Trophoblast cell (in vitro differentiated cells and primary cell): ENCODE data around the gene THBS2.

ENCODE experiments used
- DNase-seq, 2 donors: peaks; one replicate each; pipeline ENCODE4 v3.0.0-alpha.2; 2016
- H2AFZ ChIP-seq: 2 replicates; pipeline ENCODE4 v1.6.1; 2013; ENCODE audit warnings: low read length, moderate library complexity, mild to moderate bottlenecking; ENCODE audit not compliant: insufficient read depth, poor library complexity
- H2AK5ac ChIP-seq: 2 replicates; pipeline ENCODE4 v1.6.1; 2013; ENCODE audit warnings: mild to moderate bottlenecking, low read length
- H2BK120ac ChIP-seq: 2 replicates; pipeline ENCODE4 v1.6.1; 2013; ENCODE audit warnings: low read length, mild to moderate bottlenecking, moderate library complexity; ENCODE audit not compliant: insufficient read depth, poor library complexity
- H2BK12ac ChIP-seq: 2 replicates; pipeline ENCODE4 v1.6.1; 2013; ENCODE audit warnings: mild to moderate bottlenecking, low read length, moderate library complexity
- H2BK5ac ChIP-seq: 2 replicates; pipeline ENCODE4 v1.6.1; 2013; ENCODE audit warnings: low read length, low read depth, moderate library complexity, mild to moderate bottlenecking; ENCODE audit not compliant: poor library complexity
- H3K14ac ChIP-seq: 2 replicates; pipeline ENCODE4 v1.6.1; 2013; ENCODE audit warnings: mild to moderate bottlenecking, low read length
- H3K18ac ChIP-seq: 2 replicates; pipeline ENCODE4 v1.6.1; 2013; ENCODE audit warnings: mild to moderate bottlenecking, low read length
- H3K23ac ChIP-seq: 2 replicates; pipeline ENCODE4 v1.6.1; 2013; ENCODE audit warnings: low read length
- H3K27ac ChIP-seq: 2 replicates; pipeline ENCODE4 v1.5.1; 2013; ENCODE audit warnings: low read depth, mild to moderate bottlenecking, inconsistent platforms, low read length, moderate library complexity
- H3K27me3 ChIP-seq: 2 replicates; pipeline ENCODE4 v1.6.1; 2013; ENCODE audit warnings: inconsistent platforms, mild to moderate bottlenecking, low read length, moderate library complexity; ENCODE audit not compliant: insufficient read depth
- H3K36me3 ChIP-seq, 2 experiments: 1 replicate in 1 of 2; 2 replicates in 1 of 2; pipeline ENCODE4 v1.6.1; 2013; ENCODE audit warnings: low read length in 2 of 2, mild to moderate bottlenecking in 2 of 2, moderate library complexity in 1 of 2; ENCODE audit not compliant: insufficient read depth in 2 of 2, control insufficient read depth in 1 of 2
- H3K4ac ChIP-seq: 2 replicates; pipeline ENCODE4 v1.6.1; 2013; ENCODE audit warnings: low read depth, mild to moderate bottlenecking, low read length, moderate library complexity
- H3K4me1 ChIP-seq, 2 experiments: 1 replicate in 1 of 2; 2 replicates in 1 of 2; pipeline ENCODE4 v1.6.1; 2013; ENCODE audit warnings: low read length in 2 of 2, mild to moderate bottlenecking in 2 of 2, moderate library complexity in 1 of 2; ENCODE audit not compliant: insufficient read depth in 2 of 2, control insufficient read depth in 1 of 2
- H3K4me2 ChIP-seq: 2 replicates; pipeline ENCODE4 v1.6.1; 2013; ENCODE audit warnings: inconsistent platforms, mild to moderate bottlenecking, low read length, moderate library complexity
- H3K4me3 ChIP-seq: 2 replicates; pipeline ENCODE4 v1.5.1; 2013; ENCODE audit warnings: mild to moderate bottlenecking, low read depth, low read length, inconsistent platforms
- H3K79me1 ChIP-seq: one replicate; pipeline ENCODE4 v1.6.1; 2013; ENCODE audit warnings: low read length
- H3K79me2 ChIP-seq: 2 replicates; pipeline ENCODE4 v1.6.1; 2013; ENCODE audit warnings: low read length, mild to moderate bottlenecking; ENCODE audit not compliant: control insufficient read depth, insufficient read depth, poor library complexity
- H3K9ac ChIP-seq: 2 replicates; pipeline ENCODE4 v1.6.1; 2013; ENCODE audit warnings: mild to moderate bottlenecking, low read length
- H3K9me3 ChIP-seq: 2 replicates; pipeline ENCODE4 v1.6.1; 2013; ENCODE audit warnings: low read depth, mild to moderate bottlenecking, control low read depth, inconsistent platforms, low read length; ENCODE audit not compliant: insufficient read depth
- H4K12ac ChIP-seq: 2 replicates; pipeline ENCODE4 v1.6.1; 2013; ENCODE audit warnings: low read depth, mild to moderate bottlenecking, low read length, moderate library complexity
- H4K8ac ChIP-seq: 2 replicates; pipeline ENCODE4 v1.6.1; 2013; ENCODE audit warnings: low read depth, mild to moderate bottlenecking, low read length, moderate library complexity
- H4K91ac ChIP-seq: one replicate; pipeline ENCODE4 v1.6.1; 2013; ENCODE audit warnings: low read depth, mild to moderate bottlenecking, low read length, moderate library complexity
- WGBS: extraction: QIAGEN DNeasy Blood & Tissue Kit; methylation state at CpG from one replicate; pipeline ENCODE4 v1.1.7; 2013; ENCODE audit warnings: missing lambda C conversion rate; ENCODE audit not compliant: insufficient read length, insufficient coverage; ENCODE audit errors: extremely low coverage; 5-methylcytosine and 5-hydroxymethylcytosine counted together

Gene THBS2

GRCh38 chr6:169174516-169175359, 78.9 kb downstream of the THBS2 start:
- Histone ChIP-seq H3K27me3 (no peaks in the 10 kb centered on the region), H3K27ac (no peak overlapping the region), H3K4me1 (peaks cover 8 to 11% of the 10 kb centered on the region in 2 experiments), H2BK12ac (no peak overlapping the region), H3K36me3 (no peaks in the 10 kb centered on the region), H3K79me2 (no peaks in the 10 kb centered on the region), H4K91ac (no peak overlapping the region), H3K14ac (no peak overlapping the region), H2AFZ (no peak overlapping the region), H4K12ac (no peak overlapping the region), H4K8ac (no peak overlapping the region), H2BK120ac (no peak overlapping the region), H2AK5ac (no peak overlapping the region), H3K18ac (no peak overlapping the region), H2BK5ac (no peak overlapping the region), H3K4ac (no peak overlapping the region), H3K9ac (no peak overlapping the region), H3K4me2 (no peak overlapping the region), H3K23ac (no peak overlapping the region), H3K9me3 (no peaks in the 10 kb centered on the region), H3K4me3 (no peak overlapping the region), H3K79me1 (peaks cover 8% of the 10 kb centered on the region)
- peak; percentile 63 to 77 for DNase-seq
- no CpG with 5 or more reads among the region's 28 CpGs for WGBS

GRCh38 chr6:169173532-169174268, 79.9 kb downstream of the THBS2 start:
- peak overlapping the region; percentile 80 for H4K91ac ChIP-seq
- no peak overlapping the region for H3K23ac ChIP-seq
- peak overlapping the region; percentile 56 for H3K18ac ChIP-seq
- peak overlapping the region; percentile 71 for H2BK120ac ChIP-seq
- H3K9ac ChIP-seq = no peak overlapping the region
- peak overlapping the region; percentile 23 for H2AK5ac ChIP-seq
- no peak overlapping the region for H3K27ac ChIP-seq
- no peaks in the 10 kb centered on the region for H3K36me3 ChIP-seq
- H3K4me1 ChIP-seq = peaks cover 9 to 14% of the 10 kb centered on the region in 2 experiments
- H3K9me3 ChIP-seq = no peaks in the 10 kb centered on the region
- H2BK5ac ChIP-seq = no peak overlapping the region
- DNase-seq = peak; percentile 80 to 82
- no CpG with 5 or more reads among the region's 25 CpGs for WGBS
- H3K4me3 ChIP-seq = no peak overlapping the region
- no peaks in the 10 kb centered on the region for H3K79me2 ChIP-seq
- no peak overlapping the region for H3K4me2 ChIP-seq
- H4K8ac ChIP-seq = peak overlapping the region; percentile 58
- peak overlapping the region; percentile 15 for H2BK12ac ChIP-seq
- H2AFZ ChIP-seq = no peak overlapping the region
- H4K12ac ChIP-seq = no peak overlapping the region
- peaks cover 16% of the 10 kb centered on the region for H3K79me1 ChIP-seq
- H3K27me3 ChIP-seq = no peaks in the 10 kb centered on the region
- no peak overlapping the region for H3K4ac ChIP-seq
- peak overlapping the region; percentile 38 for H3K14ac ChIP-seq

GRCh38 chr6:169172946-169173345, 80.7 kb downstream of the THBS2 start:
- H3K27ac ChIP-seq = no peak overlapping the region
- peak overlapping the region; percentile 55 for H2BK12ac ChIP-seq
- peak in 1 of 2 donors; percentile 32 for DNase-seq
- H3K79me1 ChIP-seq = peaks cover 16% of the 10 kb centered on the region
- no peaks in the 10 kb centered on the region for H3K9me3 ChIP-seq
- H2BK120ac ChIP-seq = peak overlapping the region; percentile 71
- H3K4me1 ChIP-seq = peaks cover 9 to 16% of the 10 kb centered on the region in 2 experiments
- no peak overlapping the region for H3K4ac ChIP-seq
- H3K14ac ChIP-seq = peak overlapping the region; percentile 18
- no peak overlapping the region for H3K9ac ChIP-seq
- H2BK5ac ChIP-seq = peak overlapping the region; percentile 1
- no peak overlapping the region for H3K23ac ChIP-seq
- H3K36me3 ChIP-seq = no peaks in the 10 kb centered on the region
- H4K91ac ChIP-seq = peak overlapping the region; percentile 80
- no peak overlapping the region for H4K12ac ChIP-seq
- no peak overlapping the region for H2AFZ ChIP-seq
- H3K27me3 ChIP-seq = no peaks in the 10 kb centered on the region
- no CpG with 5 or more reads among the region's 9 CpGs for WGBS
- H3K4me2 ChIP-seq = no peak overlapping the region
- H2AK5ac ChIP-seq = no peak overlapping the region
- H3K79me2 ChIP-seq = no peaks in the 10 kb centered on the region
- H3K4me3 ChIP-seq = no peak overlapping the region
- H3K18ac ChIP-seq = no peak overlapping the region
- H4K8ac ChIP-seq = peak overlapping the region; percentile 13

- Histone ChIP-seq H2BK12ac (peak overlapping the region; percentile 63), H3K79me2 (peaks cover 3% of the 10 kb centered on the region), H3K14ac (no peak overlapping the region), H2AFZ (no peak overlapping the region), H4K91ac (peak overlapping the region; percentile 40), H2BK5ac (no peak overlapping the region), H3K27me3 (no peaks in the 10 kb centered on the region), H3K4ac (no peak overlapping the region), H3K27ac (no peak overlapping the region), H3K18ac (no peak overlapping the region), H3K9me3 (no peaks in the 10 kb centered on the region), H3K9ac (no peak overlapping the region), H3K4me2 (no peak overlapping the region), H4K12ac (no peak overlapping the region), H3K23ac (no peak overlapping the region), H3K4me1 (peaks cover 13 to 21% of the 10 kb centered on the region in 2 experiments), H3K36me3 (no peaks in the 10 kb centered on the region), H4K8ac (no peak overlapping the region), H2BK120ac (no peak overlapping the region), H2AK5ac (no peak overlapping the region), H3K79me1 (peaks cover 20% of the 10 kb centered on the region), H3K4me3 (no peak overlapping the region)
- peak; percentile 92 to 95 for DNase-seq
- WGBS = no CpG with 5 or more reads among the region's 12 CpGs
Measured at GRCh38 chr6:169172456-169172855, 81.2 kb downstream of the THBS2 start.
